ENCODE results near the gene ERO1A.

Gene ERO1A

DNA sequence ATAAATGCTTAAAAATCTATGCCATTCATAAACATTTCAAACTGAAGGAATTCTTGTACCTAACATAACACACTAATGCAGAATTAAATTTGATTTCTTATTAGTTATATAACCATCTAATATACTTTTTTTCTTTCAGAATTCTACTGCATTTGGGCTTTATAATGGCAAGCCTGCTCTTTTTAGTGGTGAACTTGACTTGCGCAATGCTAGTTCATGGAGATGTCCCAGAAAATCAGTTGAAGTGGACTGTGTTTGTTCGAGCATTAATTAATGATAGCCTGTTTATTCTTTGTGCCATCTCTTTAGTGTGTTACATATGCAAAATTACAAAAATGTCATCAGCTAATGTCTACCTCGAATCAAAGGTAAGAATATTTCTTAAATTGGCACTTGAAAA, 95.4 kb downstream of the ERO1A start:
- DNase-seq = no peak

DNA sequence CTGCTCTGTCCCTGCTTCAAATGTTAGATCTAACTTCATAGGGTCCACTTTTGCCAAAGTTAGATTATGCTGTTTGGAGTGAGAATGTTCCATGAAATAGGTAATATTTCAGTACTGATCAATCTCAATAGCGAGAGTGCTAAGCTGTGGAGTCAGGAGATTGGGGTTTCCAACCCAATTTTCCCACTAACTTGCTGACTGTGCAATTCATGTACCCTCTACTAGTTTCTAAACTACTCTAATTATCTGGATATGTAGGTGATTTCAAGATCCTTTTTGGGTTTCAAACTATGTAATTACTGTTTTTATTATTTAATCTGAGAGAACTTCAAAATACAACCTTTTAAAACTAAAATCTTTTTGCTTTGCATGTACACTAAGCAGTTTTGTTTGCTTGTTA, 96.8 kb downstream of the ERO1A start:
- DNase-seq = no peak

DNA sequence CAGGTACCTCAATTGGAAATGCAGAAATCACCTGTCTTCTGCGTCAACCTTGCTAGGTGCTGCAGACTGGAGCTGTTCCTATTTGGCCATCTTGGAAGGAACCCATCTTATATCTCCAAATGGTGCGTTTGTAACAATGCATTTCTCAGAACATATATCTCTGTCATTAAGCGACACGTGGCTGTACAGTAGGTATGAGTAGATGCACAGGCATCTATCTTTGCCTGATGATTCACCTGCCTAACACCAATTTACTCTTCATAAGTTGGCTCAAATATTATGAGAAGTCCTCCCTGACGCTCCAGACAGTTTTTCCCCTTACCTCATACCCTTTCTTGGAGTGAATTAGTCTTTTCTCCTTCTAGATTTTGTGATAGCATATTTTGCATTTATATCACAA, 98.5 kb downstream of the ERO1A start:
- DNase-seq = no peak

DNA sequence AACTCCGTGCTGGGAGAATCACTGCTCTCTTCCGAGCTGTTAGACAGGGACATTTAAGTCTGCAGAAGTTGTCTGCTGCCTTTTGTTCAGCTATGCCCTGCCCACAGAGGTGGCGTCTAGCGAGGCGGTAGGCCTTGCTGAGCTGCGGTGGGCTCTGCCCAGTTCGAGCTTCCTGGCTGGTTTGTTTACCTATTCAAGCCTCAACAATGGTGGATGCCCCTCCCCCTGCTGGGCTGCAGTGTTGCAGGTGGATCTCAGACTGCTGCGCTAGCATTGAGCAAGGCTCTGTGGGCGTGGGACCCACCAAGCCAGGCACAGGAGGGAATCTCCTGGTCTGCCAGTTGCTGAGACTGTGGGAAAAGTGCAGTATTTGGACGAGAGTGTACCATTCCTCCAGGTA, 99.0 kb downstream of the ERO1A start:
- DNase-seq = no peak

DNA sequence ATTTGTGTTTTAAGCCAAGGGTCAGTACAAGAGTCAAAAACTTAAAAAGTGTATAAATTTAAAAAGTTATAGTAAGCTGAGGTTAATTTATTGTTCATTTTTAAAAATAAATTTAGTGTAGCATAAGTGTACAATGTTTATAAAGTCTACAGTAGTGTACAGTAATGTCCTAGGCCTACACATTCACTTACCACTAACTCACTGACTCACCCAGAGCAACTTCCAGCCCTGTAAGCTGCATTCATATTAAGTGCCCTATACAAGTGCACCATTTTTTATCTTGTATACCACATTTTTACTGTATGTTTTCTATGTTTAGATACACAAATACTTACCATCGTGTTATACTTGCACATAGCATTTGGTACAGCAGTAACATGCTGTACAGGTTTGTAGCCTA, 105.0 kb downstream of the ERO1A start:
- DNase-seq = no peak

Data from KG1 (cell line).